HepG2 (cell line): Measurements from ENCODE around the gene ZP2. TPM values are rescaled to one million over a fixed set of nuclear protein-coding genes. Genes with fewer than 3 reads are reported as not detected.

ENCODE experiments used
- AGO2 ChIP-seq: fragments of 200-400 bp; formaldehyde crosslinking; optimal IDR thresholded peaks from 2 replicates; pipeline ENCODE3; 2017; ENCODE audit warnings: mild to moderate bottlenecking, low read depth, low read length, moderate library complexity
- BCL6 ChIP-seq: IDR thresholded peaks from 2 replicates; pipeline ENCODE4 v1.6.1; 2016; ENCODE audit warnings: missing genetic modification reagents, missing compliant biosample characterization
- HNF4A ChIP-seq: sonication (generic); formaldehyde crosslinking; IDR thresholded peaks from 2 replicates; pipeline ENCODE4 v1.4.0; 2020; ENCODE audit warnings: missing genetic modification reagents
- HNF4G ChIP-seq, 2 experiments: sonication (generic) in 1 of 2; formaldehyde crosslinking in 1 of 2; IDR thresholded peaks; 2 replicates each; pipeline versions ENCODE4 v1.4.0 to v1.6.1; 2011 to 2020; ENCODE audit warnings: borderline replicate concordance in 2 of 2, low read depth in 2 of 2, mild to moderate bottlenecking in 2 of 2, low read length in 1 of 2, missing genetic modification reagents in 1 of 2, moderate library complexity in 1 of 2
- ISX ChIP-seq: sonication (generic); formaldehyde crosslinking; conservative IDR thresholded peaks from 2 replicates; pipeline ENCODE4 v1.5.0; 2020; ENCODE audit warnings: missing genetic modification reagents
- MAFF ChIP-seq: IDR thresholded peaks from 2 replicates; pipeline ENCODE4 v1.6.1; 2011; ENCODE audit warnings: low read depth, low read length, improper control_type of control experiment
- RBFOX2 ChIP-seq: fragments of 200-400 bp; formaldehyde crosslinking; IDR thresholded peaks from 2 replicates; pipeline ENCODE4 v1.6.1; 2017; ENCODE audit warnings: low read depth, mild to moderate bottlenecking, low read length
- RFX1 ChIP-seq: fragments of 450-650 bp; IDR thresholded peaks from 2 replicates; pipeline ENCODE4 v1.6.1; 2017
- SNAPC4 ChIP-seq: sonication (generic); formaldehyde crosslinking; IDR thresholded peaks from 2 replicates; pipeline ENCODE4 v1.4.0; 2020; ENCODE audit warnings: mild to moderate bottlenecking, missing genetic modification reagents
- ZMAT3 ChIP-seq: sonication (generic); formaldehyde crosslinking; conservative IDR thresholded peaks from 2 replicates; pipeline ENCODE4 v1.7.0; 2021; ENCODE audit warnings: missing genetic modification reagents
- ZMAT5 ChIP-seq: sonication (generic); formaldehyde crosslinking; IDR thresholded peaks from 2 replicates; pipeline ENCODE4 v1.5.0; 2020; ENCODE audit warnings: mild to moderate bottlenecking, low read depth, missing genetic modification reagents, borderline replicate concordance
- ZNF230 ChIP-seq: sonication (generic); formaldehyde crosslinking; IDR thresholded peaks from 2 replicates; pipeline ENCODE4 v1.4.0; 2020; ENCODE audit warnings: mild to moderate bottlenecking, missing genetic modification reagents
- ZNF460 ChIP-seq: sonication (generic); formaldehyde crosslinking; IDR thresholded peaks from 2 replicates; pipeline ENCODE4 v1.5.1; 2020; ENCODE audit warnings: missing genetic modification reagents, mild to moderate bottlenecking, borderline replicate concordance
- ZNF558 ChIP-seq: sonication (generic); formaldehyde crosslinking; IDR thresholded peaks from 2 replicates; pipeline ENCODE4 v1.9.0; 2022; ENCODE audit warnings: mild to moderate bottlenecking, missing genetic modification reagents, borderline replicate concordance
- ZNF674 ChIP-seq: sonication (generic); formaldehyde crosslinking; IDR thresholded peaks from 2 replicates; pipeline ENCODE4 v1.5.0; 2020; ENCODE audit warnings: low read depth, mild to moderate bottlenecking, missing genetic modification reagents
- ZNF687 ChIP-seq: sonication (generic); formaldehyde crosslinking; IDR thresholded peaks from 2 replicates; pipeline ENCODE4 v1.5.1; 2020; ENCODE audit warnings: mild to moderate bottlenecking, missing genetic modification reagents, moderate library complexity
- polyA plus RNA-seq, 8 experiments: library from polyadenylated mRNA; depleted of rRNA in 3 of 8; stranded (reverse) in 7 of 8; unstranded in 1 of 8; fragments of >200 nt; fragmentation: Illumina TruSeq in 4 of 8; extraction: Trizol in 4 of 8; gene quantifications; 2 replicates each; pipeline versions ENCODE4 v1.2.1 to v1.2.3, GENCODE V29; 2011 to 2016; ENCODE audit warnings: low read depth in 4 of 8, missing spikeins in 1 of 8, mixed read lengths in 1 of 8; ENCODE audit not compliant: insufficient read depth in 1 of 8
- total RNA-seq, 5 experiments: library from RNA; depleted of rRNA; stranded (reverse); fragments of >200 nt; fragmentation: Illumina TruSeq; extraction: Trizol; gene quantifications; 2 replicates each; pipeline ENCODE4 v1.2.3, GENCODE V29; 2016; ENCODE audit warnings: low read depth in 1 of 5
- TF ChIP-seq, protein P1 (sequence below): sonication (generic); formaldehyde crosslinking; IDR thresholded peaks from 2 replicates; pipeline ENCODE4 v1.4.0; 2020; ENCODE audit warnings: mild to moderate bottlenecking, missing genetic modification reagents

The ZP2 gene
- total and polyA plus RNA-seq, 2 of the 13 experiments (the other 11 are each of a cell fraction or from before 2014, with no cell fraction given), result not detected

DNA sequence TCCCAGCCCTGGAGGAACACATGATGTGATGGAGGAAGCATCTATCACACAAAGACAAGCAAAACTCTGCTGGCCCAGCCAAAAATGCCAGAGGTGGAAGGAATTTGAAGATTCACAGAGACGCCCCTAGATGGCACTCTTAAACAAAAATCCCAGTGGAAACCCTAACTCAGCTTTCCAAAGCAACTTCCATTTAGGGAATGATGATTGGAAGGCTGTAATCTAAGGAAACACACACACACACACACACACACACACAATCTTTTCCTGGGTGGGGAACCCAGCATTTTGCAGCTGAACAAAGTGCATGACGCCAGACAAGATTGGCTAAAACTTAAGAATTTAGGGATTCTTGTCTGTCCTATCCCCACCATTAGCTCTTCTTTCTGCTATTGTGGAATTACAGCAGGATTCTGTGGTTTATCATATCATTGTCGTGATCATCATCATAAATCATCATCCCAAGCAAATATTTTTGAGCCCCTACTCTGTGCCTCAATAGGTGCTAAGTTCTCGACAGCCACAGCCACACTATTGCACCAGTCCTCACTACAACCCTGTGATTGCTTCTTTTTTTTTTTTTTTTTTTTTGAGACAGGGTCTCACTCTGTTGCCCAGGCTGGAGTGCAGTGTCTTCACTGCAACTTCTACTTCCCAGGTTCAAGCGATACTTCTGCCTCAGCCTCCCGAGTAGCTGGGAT is 54.5 kb downstream of the ZP2 start (continued):
- TF ChIP-seq AGO2 (no peak), RBFOX2 (no peak), ZNF230 (CRISPR knock-in tag) (no peak), ZNF674 (CRISPR knock-in tag) (no peak), ZNF687 (CRISPR knock-in tag) (no peak), SNAPC4 (CRISPR knock-in tag) (no peak), ZMAT3 (no peak), ZMAT5 (CRISPR knock-in tag) (no peak), ZNF460 (CRISPR knock-in tag) (no peak), RFX1 (no peak), HNF4G (IDR thresholded peaks at IDR 0.05; ENCODE audit: borderline replicate concordance, low read depth, low read length) (no peak), HNF4G (CRISPR knock-in tag; IDR thresholded peaks at IDR 0.05; ENCODE audit: borderline replicate concordance, low read depth) (no peak), MAFF (peak; percentile 66), ZNF558 (CRISPR knock-in tag) (no peak), HNF4A (CRISPR knock-in tag) (no peak), ISX (no peak), BCL6 (CRISPR knock-in tag) (0 out of 2 replicates have a peak, but pooled peaks have one; percentile 18)
- TF ChIP-seq, protein P1, sequence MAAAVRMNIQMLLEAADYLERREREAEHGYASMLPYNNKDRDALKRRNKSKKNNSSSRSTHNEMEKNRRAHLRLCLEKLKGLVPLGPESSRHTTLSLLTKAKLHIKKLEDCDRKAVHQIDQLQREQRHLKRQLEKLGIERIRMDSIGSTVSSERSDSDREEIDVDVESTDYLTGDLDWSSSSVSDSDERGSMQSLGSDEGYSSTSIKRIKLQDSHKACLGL (CRISPR knock-in tag), result no peak
